BLaER1 (cell line): ENCODE measurements around the gene LRWD1.
"Not testable (repeated sequence)": the region's sequence is repeated elsewhere in the genome, so short reads cannot be mapped to it uniquely, and the experiment has no call there.

Experiments used
- H3K27ac ChIP-seq: shearing (Covaris generic); formaldehyde crosslinking; 2 replicates; pipeline ENCODE4 v1.8.1; 2022
- H3K27me3 ChIP-seq: shearing (Covaris generic); formaldehyde crosslinking; 2 replicates; pipeline ENCODE4 v1.8.1; 2022
- H3K36me3 ChIP-seq: shearing (Covaris generic); formaldehyde crosslinking; 2 replicates; pipeline ENCODE4 v1.8.1; 2022
- H3K4me1 ChIP-seq: shearing (Covaris generic); formaldehyde crosslinking; 2 replicates; pipeline ENCODE4 v1.8.1; 2022
- H3K4me2 ChIP-seq: shearing (Covaris generic); formaldehyde crosslinking; 2 replicates; pipeline ENCODE4 v1.8.1; 2022
- H3K4me3 ChIP-seq: shearing (Covaris generic); formaldehyde crosslinking; 2 replicates; pipeline ENCODE4 v1.8.1; 2022
- H3K9ac ChIP-seq: shearing (Covaris generic); formaldehyde crosslinking; 2 replicates; pipeline ENCODE4 v1.8.1; 2022
- H3K9me3 ChIP-seq: shearing (Covaris generic); formaldehyde crosslinking; 2 replicates; pipeline ENCODE4 v1.8.1; 2022
- H4K20me1 ChIP-seq: shearing (Covaris generic); formaldehyde crosslinking; 2 replicates; pipeline ENCODE4 v1.8.1; 2022

Gene LRWD1

DNA sequence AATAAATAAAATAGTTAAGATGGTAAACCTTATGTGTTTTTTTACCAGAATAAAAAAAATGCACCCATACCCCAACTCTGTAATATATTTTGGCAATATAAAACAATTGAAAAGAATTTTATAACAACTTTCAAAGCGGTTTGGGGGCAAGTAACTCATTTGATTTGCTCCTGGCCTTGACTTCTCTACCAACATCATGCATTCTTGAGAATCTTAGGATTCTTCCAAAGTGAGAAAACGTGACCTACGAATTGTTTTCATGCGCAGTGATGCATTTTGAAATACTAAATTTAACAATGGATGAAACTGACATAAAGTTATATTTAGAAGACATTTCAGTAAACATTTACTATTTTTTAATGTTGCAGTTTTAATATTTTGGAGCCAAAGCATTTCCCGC, 56.0 kb downstream of the LRWD1 start:
- H3K9me3 ChIP-seq, H4K20me1 ChIP-seq, H3K27ac ChIP-seq, H3K9ac ChIP-seq, H3K27me3 ChIP-seq, H3K4me2 ChIP-seq, H3K36me3 ChIP-seq, H3K4me3 ChIP-seq, H3K4me1 ChIP-seq: not testable (repeated sequence)
